Measurements from ENCODE around the gene SEC14L5.

SEC14L5 gene

GRCh38 chr16:4981473-4981872 lies 23.3 kb downstream of the SEC14L5 start:
- H3K27me3 Mint-ChIP-seq: peaks cover 41% of the 10 kb centered on the region
- ATAC-seq (no peak), DNase-seq (no peak)
- H3K9me3 Mint-ChIP-seq: no peaks in the 10 kb centered on the region
- peak overlapping the region in 1 of 2 donors; percentile 54 for H3K27ac Mint-ChIP-seq
- H3K4me3 Mint-ChIP-seq: no peak overlapping the region
- H3K4me1 Mint-ChIP-seq: no peaks in the 10 kb centered on the region

DNA sequence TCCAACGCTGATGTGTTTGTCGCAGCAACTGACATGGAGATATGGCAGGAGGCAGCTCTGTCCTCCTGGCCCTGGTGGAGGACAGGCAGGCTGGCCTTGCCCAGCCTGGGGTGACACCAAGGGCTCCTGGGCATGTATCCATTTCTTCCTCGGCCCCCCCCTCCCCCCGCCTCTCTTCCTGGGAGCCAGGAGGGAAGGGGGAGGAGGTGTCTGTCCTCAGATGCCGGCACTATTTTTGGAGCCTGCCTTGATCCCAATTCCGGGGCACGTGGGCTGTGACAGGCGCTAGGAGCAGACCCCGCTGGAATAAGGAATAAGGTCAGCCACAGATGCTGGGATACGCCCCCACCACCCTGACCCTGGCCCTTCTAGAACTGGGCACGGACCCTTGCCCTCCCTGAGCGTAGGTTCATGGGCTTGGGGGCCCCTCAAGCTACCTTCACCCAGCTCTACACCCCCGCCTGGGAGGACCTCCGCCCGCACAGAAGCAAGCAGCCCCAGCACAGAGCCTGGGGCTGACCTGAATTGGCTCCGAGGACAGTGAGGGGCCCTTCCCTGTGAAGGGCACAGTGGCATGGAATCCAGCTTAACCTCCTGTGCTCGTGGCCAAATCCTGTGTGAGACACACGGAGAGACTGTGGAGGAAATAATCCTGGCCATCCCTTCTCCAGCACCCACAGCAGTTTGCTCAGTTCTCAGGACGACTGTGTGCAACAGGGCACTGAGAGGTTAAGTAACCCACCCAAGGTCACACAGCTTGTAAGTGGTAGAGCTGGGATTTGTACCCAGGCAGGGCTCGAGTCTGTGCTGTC lies 24.1 kb downstream of the SEC14L5 start:
- Mint-ChIP-seq H3K4me1 (no peaks in the 10 kb centered on the region), H3K27me3 (peaks cover 49% of the 10 kb centered on the region), H3K4me3 (no peak overlapping the region), H3K27ac (no peak overlapping the region), H3K9me3 (no peaks in the 10 kb centered on the region)
- ATAC-seq: no peak
- no peak for DNase-seq

DNA sequence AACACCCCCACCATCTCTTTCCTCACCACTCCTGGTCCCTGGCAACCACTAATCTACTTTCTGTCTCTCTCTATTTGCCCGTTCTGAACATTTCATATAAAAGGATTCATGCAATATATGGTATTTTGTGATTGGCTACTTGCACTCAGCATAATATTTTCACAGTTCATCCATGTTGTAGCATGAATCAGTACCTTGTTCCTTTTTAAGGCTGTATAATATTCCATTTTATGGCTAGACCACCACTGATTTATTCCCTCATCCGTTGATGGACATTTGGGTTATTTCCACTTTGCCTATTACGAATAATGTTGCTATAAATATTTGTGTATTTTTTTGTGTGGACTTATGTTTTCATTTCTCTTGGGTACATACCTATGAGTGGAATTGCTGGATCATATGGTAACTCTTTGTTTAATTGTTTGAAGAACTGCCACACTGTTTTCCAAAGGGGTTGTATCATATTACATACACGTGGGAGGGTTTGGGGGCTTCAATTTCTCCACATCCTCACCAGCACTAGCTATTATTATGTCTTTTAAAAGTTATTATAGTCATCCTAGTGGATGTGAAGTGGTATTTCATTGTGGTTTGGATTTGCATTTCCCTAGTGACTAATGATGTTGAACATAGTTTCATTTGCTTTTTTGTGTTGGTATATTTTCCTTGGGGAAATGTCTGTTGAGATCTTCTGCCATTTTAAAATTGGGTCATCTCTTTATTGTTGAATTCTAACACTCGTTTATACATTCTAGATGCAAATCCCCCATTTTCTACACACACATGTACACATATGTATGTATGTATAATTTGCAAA lies 26.3 kb downstream of the SEC14L5 start:
- H3K4me1 Mint-ChIP-seq: peaks cover 6% of the 10 kb centered on the region
- no peak overlapping the region for H3K27ac Mint-ChIP-seq
- no peak overlapping the region for H3K4me3 Mint-ChIP-seq
- H3K27me3 Mint-ChIP-seq: peaks cover 71% of the 10 kb centered on the region
- H3K9me3 Mint-ChIP-seq: no peaks in the 10 kb centered on the region
- ATAC-seq (no peak), DNase-seq (no peak)

DNA sequence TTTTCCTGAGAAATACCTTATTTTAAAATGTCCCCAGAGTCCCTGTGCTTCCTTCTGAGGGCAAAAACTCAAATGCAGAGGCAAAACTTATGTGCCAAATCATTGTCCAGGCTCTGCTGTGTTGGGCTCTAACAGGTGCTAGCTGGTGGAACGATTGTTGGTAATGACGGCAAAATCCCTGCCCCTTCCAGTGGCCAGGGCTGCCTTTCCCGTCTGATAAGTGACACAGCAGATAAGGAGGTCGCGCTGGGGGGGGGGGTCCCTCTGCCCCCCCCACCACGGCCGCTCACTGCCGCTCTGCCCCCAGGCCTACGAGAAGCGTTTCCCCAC lies 29.1 kb downstream of the SEC14L5 start:
- Mint-ChIP-seq H3K4me1 (peaks cover 6% of the 10 kb centered on the region), H3K27me3 (peaks cover 58% of the 10 kb centered on the region), H3K4me3 (no peak overlapping the region), H3K27ac (no peak overlapping the region), H3K9me3 (no peaks in the 10 kb centered on the region)
- DNase-seq (no peak), ATAC-seq (no peak)

DNA sequence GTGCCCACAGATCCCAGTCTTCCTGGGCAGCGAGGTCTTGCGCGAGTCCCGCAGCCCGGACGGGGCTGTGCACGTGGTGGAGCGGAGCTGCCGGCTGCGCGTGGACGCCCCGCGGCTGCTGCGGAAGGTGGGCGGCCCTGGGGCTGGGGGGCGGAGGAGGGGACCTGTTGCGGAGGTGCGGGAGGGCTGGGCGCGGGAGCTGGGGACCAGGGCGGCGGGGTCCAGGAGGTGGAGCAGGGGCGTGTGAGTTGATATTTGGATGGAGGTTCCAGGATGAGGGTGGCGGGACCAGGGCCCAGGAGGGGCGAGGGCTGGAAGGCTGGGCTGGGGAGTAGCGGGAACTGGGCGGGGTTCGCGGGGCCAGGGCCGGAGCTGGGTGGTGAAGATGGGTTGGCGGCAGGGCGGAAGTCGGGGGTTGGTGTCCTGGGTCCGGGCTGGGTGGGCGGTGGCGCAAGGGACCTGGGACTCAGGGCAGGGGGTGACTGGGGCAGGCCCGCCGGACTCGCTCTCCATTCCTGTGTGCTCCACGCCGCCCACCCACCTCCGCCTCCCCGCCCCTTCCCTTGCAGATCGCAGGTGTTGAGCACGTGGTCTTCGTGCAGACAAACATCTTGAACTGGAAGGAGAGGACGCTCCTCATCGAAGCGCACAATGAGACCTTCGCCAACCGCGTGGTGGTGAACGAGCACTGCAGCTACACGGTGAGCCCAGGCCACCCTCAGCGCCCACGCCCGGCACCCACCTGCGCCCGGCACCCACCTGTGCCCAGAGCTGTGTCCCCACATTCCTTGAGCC lies 29.6 kb downstream of the SEC14L5 start:
- peaks cover 6% of the 10 kb centered on the region for H3K4me1 Mint-ChIP-seq
- H3K9me3 Mint-ChIP-seq: no peaks in the 10 kb centered on the region
- peak overlapping the region in 1 of 2 donors; percentile 42 for H3K4me3 Mint-ChIP-seq
- ATAC-seq (peak; percentile 42), DNase-seq (no peak)
- H3K27ac Mint-ChIP-seq: no peak overlapping the region
- peaks cover 61% of the 10 kb centered on the region for H3K27me3 Mint-ChIP-seq

- no peak overlapping the region for H3K4me3 Mint-ChIP-seq
- H3K4me1 Mint-ChIP-seq: peaks cover 6% of the 10 kb centered on the region
- ATAC-seq: no peak
- H3K27ac Mint-ChIP-seq: no peak overlapping the region
- no peak for DNase-seq
- H3K9me3 Mint-ChIP-seq: no peaks in the 10 kb centered on the region
- peaks cover 61% of the 10 kb centered on the region for H3K27me3 Mint-ChIP-seq
Observed at GRCh38 chr16:4988647-4989046, 30.5 kb downstream of the SEC14L5 start.

GRCh38 chr16:4989391-4990006 lies 31.4 kb downstream of the SEC14L5 start:
- Mint-ChIP-seq H3K4me1 (peaks cover 6% of the 10 kb centered on the region), H3K27ac (no peak overlapping the region), H3K4me3 (no peak overlapping the region), H3K9me3 (no peaks in the 10 kb centered on the region), H3K27me3 (peaks cover 57% of the 10 kb centered on the region)
- no peak for ATAC-seq
- no peak for DNase-seq

- no peaks in the 10 kb centered on the region for H3K9me3 Mint-ChIP-seq
- ATAC-seq: no peak
- no peak for DNase-seq
- H3K4me1 Mint-ChIP-seq: peaks cover 6% of the 10 kb centered on the region
- no peak overlapping the region for H3K4me3 Mint-ChIP-seq
- peaks cover 66% of the 10 kb centered on the region for H3K27me3 Mint-ChIP-seq
- H3K27ac Mint-ChIP-seq: no peak overlapping the region
Observed at GRCh38 chr16:4990415-4990814, 32.3 kb downstream of the SEC14L5 start.

DNA sequence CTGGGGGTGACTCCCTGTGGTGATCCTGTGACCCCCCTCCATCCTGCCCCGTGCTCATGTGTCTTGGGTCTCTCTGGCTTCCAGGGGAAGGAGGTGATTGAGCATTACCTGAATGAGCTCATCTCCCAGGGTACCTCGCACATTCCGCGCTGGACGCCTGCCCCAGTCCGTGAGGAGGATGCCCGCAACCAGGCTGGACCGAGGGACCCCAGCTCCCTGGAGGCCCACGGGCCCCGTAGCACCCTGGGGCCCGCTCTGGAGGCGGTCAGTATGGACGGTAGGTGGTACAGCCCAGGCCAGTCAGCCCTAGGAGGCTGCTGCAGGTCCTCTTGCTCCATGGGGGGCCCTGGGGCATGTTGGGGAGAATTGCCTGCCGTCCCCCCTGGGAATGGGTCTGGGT lies 33.6 kb downstream of the SEC14L5 start:
- no peak overlapping the region for H3K27ac Mint-ChIP-seq
- H3K27me3 Mint-ChIP-seq: peaks cover 68% of the 10 kb centered on the region
- H3K9me3 Mint-ChIP-seq: no peaks in the 10 kb centered on the region
- DNase-seq (no peak), ATAC-seq (no peak)
- H3K4me1 Mint-ChIP-seq: peaks cover 6% of the 10 kb centered on the region
- no peak overlapping the region for H3K4me3 Mint-ChIP-seq

DNA sequence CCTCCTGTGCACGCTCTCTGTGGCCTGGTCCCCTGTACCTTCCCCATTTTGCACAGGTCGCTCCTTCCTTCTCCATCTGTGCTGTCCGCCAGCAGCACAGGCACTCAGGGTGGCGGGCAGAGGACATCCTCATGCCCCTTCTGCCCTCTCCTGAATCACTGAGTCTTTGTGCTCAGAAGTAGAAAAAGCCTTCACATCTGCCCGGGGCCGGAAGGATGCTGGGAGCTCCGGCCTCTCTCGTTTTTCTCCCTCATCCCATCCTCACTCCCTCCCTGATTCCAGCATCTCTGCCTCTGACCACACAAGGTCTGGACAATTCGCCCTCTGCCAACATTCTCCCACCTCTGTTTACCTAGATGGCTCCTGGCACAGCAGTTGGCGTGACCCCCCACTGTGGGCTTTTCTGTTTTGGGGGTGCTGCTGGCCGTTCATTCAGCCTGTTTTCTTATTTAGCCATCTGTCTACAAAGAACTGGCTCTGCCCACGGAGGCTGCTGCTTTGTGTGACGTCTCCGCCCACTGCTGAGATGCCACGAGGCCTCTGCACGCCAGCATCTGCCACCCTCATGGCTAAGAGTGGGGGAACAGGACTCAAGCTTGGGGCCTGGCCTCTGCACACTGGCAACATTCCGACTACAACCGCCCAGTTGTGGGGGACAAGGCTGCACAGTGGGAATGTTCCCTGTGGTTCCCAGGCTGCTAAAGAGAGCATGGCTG lies 36.7 kb downstream of the SEC14L5 start:
- no peak for DNase-seq
- Mint-ChIP-seq H3K4me3 (no peak overlapping the region), H3K4me1 (no peaks in the 10 kb centered on the region), H3K27ac (no peak overlapping the region), H3K9me3 (no peaks in the 10 kb centered on the region), H3K27me3 (peaks cover 46% of the 10 kb centered on the region)
- no peak for ATAC-seq

DNA sequence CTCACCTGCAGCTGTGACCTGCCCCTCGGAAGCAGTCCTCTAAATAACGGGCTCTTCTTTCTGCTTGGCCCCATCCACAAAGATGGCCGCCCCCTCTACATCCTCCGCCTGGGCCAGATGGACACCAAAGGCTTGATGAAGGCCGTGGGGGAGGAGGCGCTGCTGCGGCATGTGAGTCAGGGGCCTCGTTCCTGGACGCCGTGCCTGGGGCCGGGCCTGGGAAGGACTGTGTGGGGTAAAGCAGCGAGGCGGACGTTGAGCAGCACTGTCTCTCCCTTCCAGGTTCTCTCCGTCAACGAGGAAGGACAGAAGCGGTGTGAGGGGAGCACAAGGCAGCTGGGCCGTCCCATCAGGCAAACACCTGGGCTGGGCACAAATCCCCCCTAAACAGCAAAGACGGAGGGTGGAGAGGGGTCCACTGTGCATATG lies 42.5 kb downstream of the SEC14L5 start:
- ATAC-seq (no peak), DNase-seq (no peak)
- H3K27ac Mint-ChIP-seq: no peak overlapping the region
- peaks cover 36% of the 10 kb centered on the region for H3K27me3 Mint-ChIP-seq
- H3K9me3 Mint-ChIP-seq: no peaks in the 10 kb centered on the region
- no peak overlapping the region for H3K4me3 Mint-ChIP-seq
- no peaks in the 10 kb centered on the region for H3K4me1 Mint-ChIP-seq

- DNase-seq (no peak), ATAC-seq (no peak)
- Mint-ChIP-seq H3K4me1 (no peaks in the 10 kb centered on the region), H3K27me3 (peaks cover 26% of the 10 kb centered on the region), H3K27ac (peak overlapping the region in 1 of 2 donors; percentile 35), H3K9me3 (no peaks in the 10 kb centered on the region), H3K4me3 (no peak overlapping the region)
Observed at GRCh38 chr16:5001571-5001970, 43.4 kb downstream of the SEC14L5 start.

DNA sequence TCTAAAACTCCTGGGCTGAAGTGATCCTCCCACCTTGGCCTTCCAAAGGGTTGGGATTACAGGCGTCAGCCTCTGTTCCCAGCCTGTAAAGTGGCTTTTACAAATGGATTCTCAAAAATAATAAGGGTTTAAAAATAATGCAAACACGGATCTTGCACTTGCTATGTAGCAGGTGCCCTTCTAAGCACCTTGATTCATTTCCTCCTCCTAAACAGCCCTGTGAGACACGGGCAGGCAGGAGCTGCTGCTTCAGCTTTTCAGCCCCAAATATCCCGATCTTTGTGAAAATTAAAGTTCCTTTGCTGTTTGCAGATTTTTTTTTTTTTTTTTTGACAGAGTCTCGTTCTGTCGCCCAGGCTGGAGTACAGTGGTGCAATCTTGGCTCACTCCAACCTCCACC lies 43.9 kb downstream of the SEC14L5 start:
- Mint-ChIP-seq H3K27ac (no peak overlapping the region), H3K27me3 (peaks cover 22% of the 10 kb centered on the region), H3K4me1 (no peaks in the 10 kb centered on the region), H3K9me3 (no peaks in the 10 kb centered on the region), H3K4me3 (no peak overlapping the region)
- DNase-seq (no peak), ATAC-seq (no peak)

- Mint-ChIP-seq H3K4me1 (no peaks in the 10 kb centered on the region), H3K4me3 (no peak overlapping the region), H3K9me3 (no peaks in the 10 kb centered on the region), H3K27ac (no peak overlapping the region), H3K27me3 (peaks cover 21% of the 10 kb centered on the region)
- DNase-seq (no peak), ATAC-seq (no peak)
Observed at GRCh38 chr16:5002699-5003143, 44.6 kb downstream of the SEC14L5 start.

GRCh38 chr16:5003211-5003610 lies 45.1 kb downstream of the SEC14L5 start:
- ATAC-seq (no peak), DNase-seq (no peak)
- Mint-ChIP-seq H3K4me3 (no peak overlapping the region), H3K27me3 (peaks cover 21% of the 10 kb centered on the region), H3K4me1 (no peaks in the 10 kb centered on the region), H3K27ac (no peak overlapping the region), H3K9me3 (no peaks in the 10 kb centered on the region)

Measured in stimulated activated naive CD8-positive, alpha-beta T cell treated with anti-CD3 and anti-CD28 coated beads, Interleukin-15, amount 100 ng/mL, for 72 hours (primary cell).